K562 (cell line): ENCODE results near the gene SORCS2. TPM values are rescaled to one million over a fixed set of nuclear protein-coding genes. Genes with fewer than 3 reads are reported as not detected.

Source experiments
- ATAC-seq: fragments of 200-7000 bp; cut with Tn5 transposase; 3 replicates; pipeline ENCODE4 v1.9.1; 2020; ENCODE audit warnings: moderate library complexity
- BruUV-seq: library from RNA; stranded (reverse); fragments of 400-500 nt; replicated peaks from 2 replicates; lab custom pipeline; 2021; lab: Mats Ljungman, UMichigan
- CTCF ChIA-PET: fragments of 300-600 bp; formaldehyde crosslinking; extraction: SDS; loops from one replicate; lab custom pipeline; 2021; ENCODE audit warnings: low intra/inter-chr PET ratio; lab: Yijun Ruan, JAX
- POLR2A ChIA-PET: fragments of 300-600, 350-650 bp; sonication (Branson Sonifier 250); formaldehyde crosslinking; extraction: SDS; loops from one replicate; lab custom pipeline; 2021; ENCODE audit warnings: antibody characterized with exemption, inconsistent platforms; lab: Yijun Ruan, JAX
- DNase-seq, 4 experiments: peaks; one replicate each; pipeline versions ENCODE4 v3.0.0 to v3.0.0-alpha.2; 2011 to 2018; ENCODE audit warnings: low spot score in 3 of 4, mixed read lengths in 3 of 4; ENCODE audit errors: extremely low read depth in 1 of 4
- FAIRE-seq: peaks from 2 replicates; lab custom pipeline; 2011; peaks lifted over from hg19 to GRCh38; lab: Jason Lieb, UNC
- H2AFZ ChIP-seq: 2 replicates; pipeline ENCODE4 v1.6.0; 2011; ENCODE audit warnings: low read depth, low read length, control low read depth, inconsistent platforms
- H3K27ac ChIP-seq: fragments of 200-600 bp; 3 replicates; pipeline ENCODE4 v1.8.0; 2011; ENCODE audit warnings: low read depth, mild to moderate bottlenecking, control low read depth, inconsistent platforms, low read length, moderate library complexity, mixed read lengths; ENCODE audit errors: extremely low read depth
- H3K27me3 ChIP-seq, 2 experiments: fragments of 300-600 bp in 1 of 2; 2 replicates in 1 of 2; 3 replicates in 1 of 2; pipeline versions ENCODE4 v1.6.0 to v1.8.0; 2011; ENCODE audit warnings: inconsistent platforms in 2 of 2, low read length in 2 of 2, mild to moderate bottlenecking in 1 of 2, mixed read lengths in 1 of 2, moderate library complexity in 1 of 2; ENCODE audit not compliant: control insufficient read depth in 2 of 2, insufficient read depth in 2 of 2
- H3K36me3 ChIP-seq: fragments of 300-600 bp; 3 replicates; pipeline ENCODE4 v1.8.0; 2011; ENCODE audit warnings: mild to moderate bottlenecking, low read length, inconsistent platforms; ENCODE audit not compliant: control insufficient read depth, insufficient read depth
- H3K4me1 ChIP-seq, 2 experiments: fragments of 200-600 bp in 1 of 2; replicated peaks in 1 of 2; 2 replicates in 1 of 2; 3 replicates in 1 of 2; pipeline versions ENCODE4 v1.5.1 to v1.8.0; 2011; ENCODE audit warnings: inconsistent platforms in 2 of 2, low read length in 2 of 2, mild to moderate bottlenecking in 1 of 2, mixed read lengths in 1 of 2, moderate library complexity in 1 of 2; ENCODE audit not compliant: control insufficient read depth in 2 of 2, insufficient read depth in 2 of 2
- H3K4me2 ChIP-seq: 2 replicates; pipeline ENCODE4 v1.6.1; 2011; ENCODE audit warnings: low read length, control low read depth, inconsistent platforms, mixed read lengths; ENCODE audit not compliant: insufficient read depth
- H3K4me3 ChIP-seq: fragments of 200-600 bp; sonication (generic), shearing (Covaris generic); 2 replicates; pipeline ENCODE4 v1.5.1; 2016; ENCODE audit warnings: control low read depth, inconsistent platforms
- H3K79me2 ChIP-seq: fragments of 200-600 bp; 3 replicates; pipeline ENCODE4 v1.8.0; 2011; ENCODE audit warnings: low read length, inconsistent platforms; ENCODE audit not compliant: control insufficient read depth, insufficient read depth
- H3K9ac ChIP-seq, 2 experiments: 2 replicates each; pipeline versions ENCODE4 v1.6.0 to v1.6.1; 2011; ENCODE audit warnings: low read depth in 2 of 2, low read length in 2 of 2, control low read depth in 1 of 2, inconsistent platforms in 1 of 2, mild to moderate bottlenecking in 1 of 2, mixed read lengths in 1 of 2; ENCODE audit not compliant: insufficient read depth in 1 of 2
- H3K9me1 ChIP-seq: one replicate; pipeline ENCODE4 v1.6.0; 2011; ENCODE audit warnings: inconsistent platforms, mild to moderate bottlenecking, low read length, moderate library complexity; ENCODE audit not compliant: control insufficient read depth, insufficient read depth
- H3K9me3 ChIP-seq: replicated peaks from 2 replicates; pipeline ENCODE4 v1.5.1; 2011; ENCODE audit warnings: low read depth, low read length, inconsistent platforms; ENCODE audit not compliant: control insufficient read depth, insufficient read depth
- H4K20me1 ChIP-seq: replicated peaks from 2 replicates; pipeline ENCODE4 v1.6.1; 2011; ENCODE audit warnings: low read length, inconsistent platforms, mixed read lengths; ENCODE audit not compliant: control insufficient read depth, insufficient read depth
- FOXM1 ChIP-seq, 2 experiments: fragments of 450-650 bp in 1 of 2; sonication (generic) in 1 of 2; formaldehyde crosslinking in 1 of 2; IDR thresholded peaks; 2 replicates each; pipeline versions ENCODE4 v1.6.1 to v1.9.0; 2017 to 2022; ENCODE audit warnings: low read depth in 2 of 2, mild to moderate bottlenecking in 2 of 2, missing genetic modification reagents in 1 of 2, moderate library complexity in 1 of 2
- ILF3 ChIP-seq: fragments of 450-650 bp; IDR thresholded peaks from 2 replicates; pipeline ENCODE4 v1.6.1; 2018; ENCODE audit warnings: antibody characterized with exemption, mild to moderate bottlenecking, moderate library complexity, borderline replicate concordance
- KLF13 ChIP-seq: fragments of 450-650 bp; IDR thresholded peaks from 2 replicates; pipeline ENCODE4 v1.6.1; 2016; ENCODE audit warnings: missing genetic modification characterization, low read depth, mild to moderate bottlenecking, missing compliant biosample characterization, moderate library complexity, borderline replicate concordance
- MEIS2 ChIP-seq: fragments of 450-650 bp; IDR thresholded peaks from 2 replicates; pipeline ENCODE4 v1.6.1; 2014; ENCODE audit warnings: mild to moderate bottlenecking; ENCODE audit not compliant: partially characterized antibody
- SAFB2 ChIP-seq: fragments of 200-400 bp; formaldehyde crosslinking; IDR thresholded peaks from 2 replicates; pipeline ENCODE4 v1.6.1; 2018; ENCODE audit warnings: borderline replicate concordance, low read length, low read depth, moderate library complexity; ENCODE audit not compliant: severe bottlenecking
- SMAD2 ChIP-seq: fragments of 150-350 bp; IDR thresholded peaks from 2 replicates; pipeline ENCODE4 v1.6.1; 2014; ENCODE audit warnings: low read depth, mild to moderate bottlenecking, low read length
- TCF3 ChIP-seq: sonication (generic); formaldehyde crosslinking; IDR thresholded peaks from 2 replicates; pipeline ENCODE4 v1.4.0; 2020; ENCODE audit warnings: mild to moderate bottlenecking, missing genetic modification reagents
- ZFP1 ChIP-seq: fragments of 450-650 bp; formaldehyde crosslinking; IDR thresholded peaks from 2 replicates; pipeline ENCODE4 v1.4.0; 2020; ENCODE audit warnings: mild to moderate bottlenecking, mixed read lengths
- ZNF639 ChIP-seq, 2 experiments: fragments of 200-800 bp in 1 of 2; sonication (Bioruptor generic) in 1 of 2; sonication (generic) in 1 of 2; formaldehyde crosslinking in 1 of 2; IDR thresholded peaks in 1 of 2; conservative IDR thresholded peaks in 1 of 2; 2 replicates each; pipeline versions ENCODE4 v1.5.0 to v1.6.1; 2016 to 2020; ENCODE audit warnings: missing compliant biosample characterization in 1 of 2, missing genetic modification characterization in 1 of 2, missing genetic modification reagents in 1 of 2
- WGBS: fragments of 100-300 bp; shearing (Covaris generic); methylation state at CpG from one replicate; pipeline ENCODE4 v1.1.6; 2016; ENCODE audit warnings: low coverage, mixed read lengths; ENCODE audit not compliant: insufficient coverage; ENCODE audit errors: missing lambda C conversion rate; 5-methylcytosine and 5-hydroxymethylcytosine counted together
- in situ Hi-C: fragments of 300-500 bp; cut with MboI; formaldehyde crosslinking; loops from 4 replicates; pipeline ENCODE4 v1.15.0; 2018; ENCODE audit warnings: inconsistent platforms, mixed read lengths
- intact Hi-C: fragments of 100-400 bp; cut with micrococcal nuclease; formaldehyde crosslinking; loops from 2 replicates; pipeline ENCODE4 v1.14.2; 2022
- polyA plus RNA-seq, 8 experiments: library from polyadenylated mRNA; depleted of rRNA in 4 of 8; stranded (reverse) in 5 of 8; unstranded in 3 of 8; fragments of >200 nt; fragmentation: Nextera tagmentation in 2 of 8; fragmentation: Illumina TruSeq in 1 of 8; extraction: Ambion mirVana in 2 of 8; extraction: Trizol in 1 of 8; gene quantifications; 2 replicates each; pipeline versions ENCODE4 v1.2.1 to v1.2.3, GENCODE V29; 2011 to 2014; ENCODE audit warnings: inconsistent platforms in 1 of 8, missing spikeins in 1 of 8
- total RNA-seq, 7 experiments: library from RNA; depleted of rRNA in 6 of 7; stranded (reverse); fragments of >200 nt in 6 of 7; fragmentation: Illumina TruSeq in 2 of 7; extraction: Trizol in 2 of 7; gene quantifications; 2 replicates each; pipeline versions ENCODE4 v1.2.1 to v1.2.3, GENCODE V29; 2011 to 2021; ENCODE audit warnings: low replicate concordance in 1 of 7

SORCS2 gene
- total and polyA plus RNA-seq, 9 of the 15 experiments (the other 6 are each of a cell fraction or from before 2014, with no cell fraction given), result not detected

- no peak for DNase-seq
- intact Hi-C loops, result no loop called here
- no peak overlapping the region for H3K27ac ChIP-seq
- BruUV-seq, result no TSS peak
- 64% methylated on average over 30 of the region's 31 CpGs for WGBS
- no peak overlapping the region for H3K9ac ChIP-seq
- no peaks in the 10 kb centered on the region for H3K9me1 ChIP-seq
- no peak overlapping the region for H3K4me2 ChIP-seq
- POLR2A ChIA-PET, result interaction anchor here (0.5 to 1.0 kb wide), 2 partner anchors 11 to 259 kb away, joined by 3 to 5 read pairs; no protein-coding TSS in a partner anchor
- no peaks in the 10 kb centered on the region; a peak in 1 of 5 replicates for H3K4me1 ChIP-seq
- peaks cover 13% of the 10 kb centered on the region for H3K36me3 ChIP-seq
- no peaks in the 10 kb centered on the region for H3K79me2 ChIP-seq
- no peak for ATAC-seq
- peaks cover 0 to 1% of the 10 kb centered on the region in 2 experiments; a peak in 1 of 5 replicates for H3K27me3 ChIP-seq
- no peak overlapping the region for H3K4me3 ChIP-seq
- H4K20me1 ChIP-seq, result no peaks in the 10 kb centered on the region; the same call in 1 of the 2 replicates
- no peak for FAIRE-seq
- no peak overlapping the region for H2AFZ ChIP-seq
- CTCF ChIA-PET, result no interaction called here
- in situ Hi-C loops, result no loop called here
- H3K9me3 ChIP-seq, result no peaks in the 10 kb centered on the region; the same call in 1 of the 2 replicates
- no peak for TF ChIP-seq TCF3
- no peak for TF ChIP-seq MEIS2
- no peak for TF ChIP-seq ZFP1 (CRISPR knock-in tag)
- no peak for TF ChIP-seq SMAD2
- TF ChIP-seq ILF3, result no peak
- no peak for TF ChIP-seq ZNF639 (CRISPR knock-in tag; conservative IDR thresholded peaks at IDR 0.05 in 1 of 2, IDR thresholded peaks at IDR 0.05 in 1 of 2)
- no peak for TF ChIP-seq FOXM1 (IDR thresholded peaks at IDR 0.05; ENCODE audit: low read depth)
- TF ChIP-seq FOXM1 (CRISPR knock-in tag; IDR thresholded peaks at IDR 0.05; ENCODE audit: low read depth), result no peak
- TF ChIP-seq SAFB2, result no peak
- no peak for TF ChIP-seq KLF13
Observed at GRCh38 chr4:7772711-7773385, 580.5 kb downstream of the SORCS2 start.
